ENCODE measurements around the gene ERFL.

Gene ERFL

DNA sequence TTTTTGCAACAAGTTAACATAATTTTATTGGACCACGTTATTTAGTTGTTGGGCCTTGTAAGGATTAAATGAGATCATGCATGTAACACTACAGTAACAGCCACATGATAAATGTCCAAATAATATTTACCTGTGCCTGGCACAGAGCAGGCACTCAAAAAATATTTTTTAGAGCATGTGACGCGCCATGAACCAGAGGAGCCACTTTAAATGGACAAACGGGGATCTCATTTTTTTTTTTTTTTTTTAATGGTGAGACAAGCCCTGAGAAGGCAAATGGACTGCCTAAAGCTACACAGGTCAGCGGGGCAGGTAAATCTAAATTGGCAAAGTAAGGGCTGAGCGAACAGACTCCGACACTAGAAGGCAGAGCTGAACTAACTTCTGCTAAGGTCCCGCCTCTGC lies 69.0 kb downstream of the ERFL start:
- DNase-seq (ENCODE audit: low read depth), result no peak
